Loucy (cell line): ENCODE data around the gene SLC10A7.

Source experiments
- H2AFZ ChIP-seq: fragments of 200-600 bp; sonication (generic); 2 replicates; pipeline ENCODE4 v1.6.0; 2016; ENCODE audit warnings: antibody characterized with exemption, mild to moderate bottlenecking, low read length, moderate library complexity
- H3F3A ChIP-seq: fragments of 200-600 bp; 2 replicates; pipeline ENCODE4 v1.6.0; 2016; ENCODE audit warnings: antibody characterized with exemption, low read depth, mild to moderate bottlenecking
- H3K27me3 ChIP-seq: fragments of 200-600 bp; sonication (generic); 2 replicates; pipeline ENCODE4 v1.6.1; 2014; ENCODE audit warnings: low read length, mild to moderate bottlenecking; ENCODE audit not compliant: insufficient read depth, poor library complexity, severe bottlenecking
- H3K36me3 ChIP-seq: fragments of 200-600 bp; sonication (generic); 2 replicates; pipeline ENCODE4 v1.6.1; 2016; ENCODE audit warnings: low read length; ENCODE audit not compliant: insufficient read depth
- H3K4me1 ChIP-seq: fragments of 200-600 bp; sonication (generic); 2 replicates; pipeline ENCODE4 v1.5.1; 2014; ENCODE audit warnings: low read length, mild to moderate bottlenecking; ENCODE audit not compliant: insufficient read depth, poor library complexity, severe bottlenecking
- H3K4me2 ChIP-seq: fragments of 200-600 bp; sonication (generic); 2 replicates; pipeline ENCODE4 v1.6.0; 2014; ENCODE audit warnings: antibody characterized with exemption, low read length, low read depth, mild to moderate bottlenecking; ENCODE audit not compliant: poor library complexity, severe bottlenecking
- H3K4me3 ChIP-seq: fragments of 200-600 bp; sonication (generic); 2 replicates; pipeline ENCODE4 v1.5.1; 2014; ENCODE audit warnings: low read length, mild to moderate bottlenecking, mixed read lengths; ENCODE audit not compliant: poor library complexity, severe bottlenecking
- H3K79me2 ChIP-seq: fragments of 200-600 bp; sonication (generic); 2 replicates; pipeline ENCODE4 v1.6.1; 2014; ENCODE audit warnings: low read length; ENCODE audit not compliant: insufficient read depth
- H3K9ac ChIP-seq: fragments of 200-600 bp; sonication (generic); 2 replicates; pipeline ENCODE4 v1.6.0; 2014; ENCODE audit warnings: mild to moderate bottlenecking, low read depth, low read length, moderate library complexity; ENCODE audit not compliant: poor library complexity, severe bottlenecking
- H3K9me2 ChIP-seq: fragments of 200-600 bp; sonication (generic); replicated peaks from 2 replicates; pipeline ENCODE4 v1.6.1; 2016; ENCODE audit warnings: low read depth, low read length, mixed read lengths
- H3K9me3 ChIP-seq: fragments of 200-600 bp; sonication (generic); 2 replicates; pipeline ENCODE4 v1.6.1; 2014; ENCODE audit warnings: mild to moderate bottlenecking, antibody characterized with exemption, low read length, low read depth; ENCODE audit not compliant: insufficient read depth
- H4K20me1 ChIP-seq: fragments of 200-600 bp; sonication (generic); 2 replicates; pipeline ENCODE4 v1.6.0; 2014; ENCODE audit warnings: antibody characterized with exemption, low read length, mild to moderate bottlenecking; ENCODE audit not compliant: insufficient read depth, poor library complexity, severe bottlenecking
- CTCF ChIP-seq: fragments of 200-600 bp; sonication (generic); conservative IDR thresholded peaks from 2 replicates; pipeline ENCODE4 v1.5.1; 2014; ENCODE audit warnings: mild to moderate bottlenecking, antibody characterized with exemption, low read length
- EZH2phosphoT487 ChIP-seq: fragments of 200-600 bp; IDR thresholded peaks from 2 replicates; pipeline ENCODE4 v1.6.1; 2018; ENCODE audit warnings: antibody characterized with exemption, mild to moderate bottlenecking, moderate library complexity, borderline replicate concordance

The SLC10A7 gene

DNA sequence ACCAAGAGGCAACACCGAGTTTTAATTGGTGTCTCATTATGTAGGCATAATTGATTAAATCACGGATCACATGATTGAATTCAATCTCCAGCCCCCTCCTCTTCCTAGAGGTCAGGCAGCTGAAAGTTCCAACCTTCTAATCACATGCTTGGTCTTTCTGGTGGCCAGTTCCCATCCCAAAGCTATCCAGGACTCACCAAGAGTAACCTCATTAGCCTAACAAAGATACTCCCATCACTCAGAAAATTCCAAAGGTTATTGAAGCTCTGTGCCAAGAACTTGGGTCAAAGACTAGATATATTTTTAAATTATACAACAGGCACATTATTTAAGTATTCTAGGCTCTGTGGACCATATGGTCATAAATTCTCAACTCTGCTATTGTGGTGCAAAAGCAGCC is 65.1 kb downstream of the SLC10A7 start:
- Histone ChIP-seq H3K9me2 (no peaks in the 10 kb centered on the region), H3K79me2 (no peaks in the 10 kb centered on the region), H2AFZ (no peak overlapping the region), H4K20me1 (peaks cover 49% of the 10 kb centered on the region), H3K4me3 (no peak overlapping the region), H3K27me3 (peaks cover 64% of the 10 kb centered on the region), H3K4me2 (no peak overlapping the region), H3K9me3 (no peaks in the 10 kb centered on the region), H3K9ac (no peak overlapping the region), H3K4me1 (peaks cover 13% of the 10 kb centered on the region), H3K36me3 (no peaks in the 10 kb centered on the region), H3F3A (no peaks in the 10 kb centered on the region)
- TF ChIP-seq CTCF = no peak
- TF ChIP-seq EZH2phosphoT487 = no peak

- no peak overlapping the region for H3K4me2 ChIP-seq
- H3K79me2 ChIP-seq = no peaks in the 10 kb centered on the region
- peaks cover 8% of the 10 kb centered on the region for H3K4me1 ChIP-seq
- no peaks in the 10 kb centered on the region for H3F3A ChIP-seq
- peaks cover 41% of the 10 kb centered on the region for H3K27me3 ChIP-seq
- TF ChIP-seq EZH2phosphoT487 (no peak), CTCF (no peak)
- no peak overlapping the region for H3K9ac ChIP-seq
- H4K20me1 ChIP-seq = peaks cover 37% of the 10 kb centered on the region
- no peaks in the 10 kb centered on the region for H3K9me3 ChIP-seq
- no peak overlapping the region for H2AFZ ChIP-seq
- H3K9me2 ChIP-seq = no peaks in the 10 kb centered on the region
- H3K36me3 ChIP-seq = no peaks in the 10 kb centered on the region; the same call in 1 of the 2 replicates
- no peak overlapping the region for H3K4me3 ChIP-seq
Measured at GRCh38 chr4:146453181-146453807, 68.4 kb downstream of the SLC10A7 start.

DNA sequence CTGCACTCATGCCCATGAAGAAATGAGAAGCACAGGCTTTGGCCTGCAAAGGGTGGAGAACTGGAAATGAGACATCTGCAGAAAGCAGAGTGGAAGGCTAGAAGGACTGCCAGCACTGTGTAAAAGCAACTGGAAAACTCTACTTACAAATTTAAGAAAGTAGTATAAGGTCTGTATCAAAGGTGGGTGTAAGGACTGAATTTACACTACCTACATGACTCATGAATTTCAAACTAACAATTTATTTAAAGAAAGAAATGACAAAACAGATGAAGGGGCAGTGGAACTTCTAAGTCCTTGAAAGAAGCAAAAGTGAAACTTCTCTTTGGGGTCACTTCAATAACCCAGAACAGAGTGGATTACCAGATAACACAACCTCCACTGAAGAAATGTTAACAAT is 71.2 kb downstream of the SLC10A7 start:
- Histone ChIP-seq H3K79me2 (no peaks in the 10 kb centered on the region), H3K4me3 (no peak overlapping the region), H2AFZ (no peak overlapping the region), H3F3A (no peaks in the 10 kb centered on the region), H4K20me1 (peaks cover 11% of the 10 kb centered on the region), H3K27me3 (peaks cover 26% of the 10 kb centered on the region), H3K9ac (no peak overlapping the region), H3K36me3 (no peaks in the 10 kb centered on the region; the same call in 1 of the 2 replicates), H3K9me2 (no peaks in the 10 kb centered on the region), H3K4me1 (no peaks in the 10 kb centered on the region), H3K9me3 (no peaks in the 10 kb centered on the region), H3K4me2 (peak overlapping the region; percentile 16)
- TF ChIP-seq CTCF (no peak), EZH2phosphoT487 (no peak)
